Natural killer cell (primary cell): Measurements from ENCODE around the gene C2CD2. TPM values are rescaled to one million over a fixed set of nuclear protein-coding genes. Genes with fewer than 3 reads are reported as not detected.
A peak's percentile ranks its signal among the peaks of the same experiment; 100 is the strongest.

Source experiments
- ATAC-seq, 3 donors: fragments of 150-1000 bp in 2 of 3; fragments of 200-7000 bp in 1 of 3; cut with Tn5 transposase; 1 replicate in 1 of 3; 2 replicates in 2 of 3; pipeline ENCODE4 v1.10.0; 2021; ENCODE audit warnings: mild to moderate bottlenecking in 2 of 3, moderate library complexity in 2 of 3
- DNase-seq, 2 donors: peaks; one replicate each; pipeline versions ENCODE4 v3.0.0 to v3.0.0-alpha.2; 2013 to 2021; ENCODE audit warnings: mixed read lengths in 1 of 2
- H3K27ac ChIP-seq: one replicate; pipeline ENCODE4 v1.5.1; 2013; ENCODE audit warnings: mild to moderate bottlenecking, low read length
- H3K27me3 ChIP-seq: one replicate; pipeline ENCODE4 v1.6.1; 2013; ENCODE audit warnings: low read length; ENCODE audit not compliant: control insufficient read depth, insufficient read depth
- H3K36me3 ChIP-seq: one replicate; pipeline ENCODE4 v1.6.1; 2013; ENCODE audit warnings: low read length; ENCODE audit not compliant: control insufficient read depth, insufficient read depth
- H3K4me1 ChIP-seq: one replicate; pipeline ENCODE4 v1.6.1; 2013; ENCODE audit warnings: low read length; ENCODE audit not compliant: control insufficient read depth, insufficient read depth
- H3K4me3 ChIP-seq: one replicate; pipeline ENCODE4 v1.5.1; 2013; ENCODE audit warnings: low read length
- H3K9me3 ChIP-seq: one replicate; pipeline ENCODE4 v1.6.1; 2013; ENCODE audit warnings: low read length; ENCODE audit not compliant: control insufficient read depth, insufficient read depth
- H3K27ac Mint-ChIP-seq, 2 donors: one replicate each; pipeline ENCODE4 v1.8.0; 2022; ENCODE audit warnings: mild to moderate bottlenecking in 2 of 2, mixed read lengths in 2 of 2, moderate library complexity in 1 of 2
- H3K27me3 Mint-ChIP-seq, 2 donors: one replicate each; pipeline ENCODE4 v1.8.0; 2022; ENCODE audit warnings: low read depth in 2 of 2, mixed read lengths in 2 of 2
- H3K36me3 Mint-ChIP-seq: one replicate; pipeline ENCODE4 v1.8.0; 2022; ENCODE audit warnings: mixed read lengths
- H3K4me1 Mint-ChIP-seq, 2 donors: one replicate each; pipeline ENCODE4 v1.8.0; 2022; ENCODE audit warnings: mixed read lengths in 2 of 2
- H3K4me3 Mint-ChIP-seq: one replicate; pipeline ENCODE4 v1.8.0; 2022; ENCODE audit warnings: mild to moderate bottlenecking, moderate library complexity, mixed read lengths
- H3K9me3 Mint-ChIP-seq, 2 donors: one replicate each; pipeline ENCODE4 v1.8.0; 2022; ENCODE audit warnings: mixed read lengths in 2 of 2
- WGBS: methylation state at CpG from one replicate; pipeline ENCODE4 v1.1.7; 2013; ENCODE audit warnings: missing lambda C conversion rate; ENCODE audit not compliant: insufficient coverage; 5-methylcytosine and 5-hydroxymethylcytosine counted together
- intact Hi-C: fragments of 100-400 bp; cut with micrococcal nuclease; formaldehyde crosslinking; loops from one replicate; pipeline ENCODE4 v1.14.2; 2022
- total RNA-seq, 4 donors: library from RNA; stranded (reverse); fragments of 120-200 nt in 1 of 4; gene quantifications; one replicate each; pipeline versions ENCODE4 v1.2.3 to v1.2.4, GENCODE V29; 2013 to 2022
- TF ChIP-seq, protein P1 (sequence below): fragments of 200-600 bp; IDR thresholded peaks from one replicate; pipeline ENCODE4 v1.8.0; 2022; ENCODE audit warnings: antibody characterized with exemption

The C2CD2 gene
- total RNA-seq, 3 donors from 2014 or later (not counting 1 experiment from before 2014, with no cell fraction given): 2.1 to 10.1 (median 8.9) TPM

DNA sequence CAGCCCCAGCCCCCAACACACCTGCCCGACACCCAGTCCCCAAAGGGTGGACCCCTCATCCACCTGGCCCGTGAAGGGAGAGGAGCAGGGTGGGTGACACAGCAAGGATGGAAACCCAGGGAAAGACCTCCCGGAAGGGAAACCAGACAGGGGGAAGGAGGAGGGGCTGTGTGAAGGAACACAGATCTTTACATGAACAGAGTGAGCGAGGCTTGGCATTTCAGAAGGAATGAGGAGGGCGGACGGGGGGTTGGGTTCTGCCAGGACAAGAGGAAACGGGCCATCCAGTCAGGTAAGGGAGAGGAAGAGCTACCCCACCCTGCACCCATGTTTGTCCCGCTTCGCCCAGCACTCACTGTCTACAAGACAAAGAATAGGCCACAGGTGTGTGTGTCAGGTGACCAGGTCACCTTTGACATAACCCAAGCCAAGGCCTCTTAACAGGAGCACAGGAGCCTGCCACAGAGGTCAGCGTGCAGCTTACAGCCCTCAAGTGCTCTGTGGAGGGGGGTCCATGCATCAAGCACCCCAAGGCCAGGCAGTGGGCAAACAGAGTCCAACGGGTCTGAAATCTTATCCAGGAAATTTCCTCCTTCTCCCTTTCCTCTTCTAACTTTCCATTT is 56.7 kb downstream of the C2CD2 start:
- Histone ChIP-seq H3K27ac (no peak overlapping the region), H3K4me1 (peaks cover 20% of the 10 kb centered on the region)

DNA sequence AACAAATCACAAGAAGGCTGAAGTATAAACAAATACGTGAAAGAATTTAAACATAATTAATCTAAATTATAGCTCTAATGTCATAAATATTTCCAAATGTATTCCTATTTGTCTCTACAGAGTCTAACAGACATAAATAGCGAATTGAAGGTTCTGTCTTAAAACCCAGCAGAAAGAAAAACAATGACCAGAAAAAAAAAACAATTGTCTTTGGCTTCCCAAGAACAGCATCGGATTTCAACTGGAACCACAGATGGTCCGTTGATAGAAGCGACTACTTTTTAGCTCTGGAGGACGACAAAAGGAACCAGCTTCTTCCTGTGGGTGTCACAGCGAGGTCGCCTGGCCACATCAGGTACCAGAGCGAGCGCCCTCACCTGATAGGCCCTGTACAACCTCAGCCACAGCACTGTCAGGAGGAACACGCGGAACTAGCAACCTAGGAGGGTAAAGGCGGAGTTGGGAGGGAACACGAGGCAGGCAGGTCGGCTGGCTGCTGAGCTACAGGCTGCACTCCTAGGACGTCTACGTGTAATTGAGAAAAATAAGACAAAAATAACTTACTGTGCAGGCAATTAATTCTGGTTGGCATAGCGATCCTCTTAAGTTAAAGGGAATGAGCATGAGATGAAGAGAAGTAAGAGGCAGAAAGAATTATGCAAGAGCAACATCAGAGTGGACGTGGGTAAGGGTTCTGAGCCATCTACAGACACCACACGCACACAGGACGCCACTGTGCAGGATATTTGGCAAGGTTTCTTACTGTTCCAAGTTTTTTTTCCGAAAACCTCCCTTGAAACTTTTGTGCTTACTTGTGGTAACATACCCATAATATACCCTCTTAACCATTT is 58.0 kb downstream of the C2CD2 start:
- Mint-ChIP-seq H3K36me3 (peaks cover 2% of the 10 kb centered on the region), H3K27ac (no peak overlapping the region), H3K27me3 (no peaks in the 10 kb centered on the region), H3K4me1 (peaks cover 12 to 18% of the 10 kb centered on the region in 2 donors), H3K9me3 (no peaks in the 10 kb centered on the region), H3K4me3 (no peak overlapping the region)
- no peaks in the 10 kb centered on the region for H3K27me3 ChIP-seq
- H3K9me3 ChIP-seq: no peaks in the 10 kb centered on the region
- intact Hi-C loops: no loop called here
- H3K4me1 ChIP-seq: peaks cover 20% of the 10 kb centered on the region
- H3K36me3 ChIP-seq: no peaks in the 10 kb centered on the region
- TF ChIP-seq, protein P1, sequence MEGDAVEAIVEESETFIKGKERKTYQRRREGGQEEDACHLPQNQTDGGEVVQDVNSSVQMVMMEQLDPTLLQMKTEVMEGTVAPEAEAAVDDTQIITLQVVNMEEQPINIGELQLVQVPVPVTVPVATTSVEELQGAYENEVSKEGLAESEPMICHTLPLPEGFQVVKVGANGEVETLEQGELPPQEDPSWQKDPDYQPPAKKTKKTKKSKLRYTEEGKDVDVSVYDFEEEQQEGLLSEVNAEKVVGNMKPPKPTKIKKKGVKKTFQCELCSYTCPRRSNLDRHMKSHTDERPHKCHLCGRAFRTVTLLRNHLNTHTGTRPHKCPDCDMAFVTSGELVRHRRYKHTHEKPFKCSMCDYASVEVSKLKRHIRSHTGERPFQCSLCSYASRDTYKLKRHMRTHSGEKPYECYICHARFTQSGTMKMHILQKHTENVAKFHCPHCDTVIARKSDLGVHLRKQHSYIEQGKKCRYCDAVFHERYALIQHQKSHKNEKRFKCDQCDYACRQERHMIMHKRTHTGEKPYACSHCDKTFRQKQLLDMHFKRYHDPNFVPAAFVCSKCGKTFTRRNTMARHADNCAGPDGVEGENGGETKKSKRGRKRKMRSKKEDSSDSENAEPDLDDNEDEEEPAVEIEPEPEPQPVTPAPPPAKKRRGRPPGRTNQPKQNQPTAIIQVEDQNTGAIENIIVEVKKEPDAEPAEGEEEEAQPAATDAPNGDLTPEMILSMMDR: no peak
- no peak overlapping the region for H3K27ac ChIP-seq
- 26% methylated on average over 21 of the region's 22 CpGs for WGBS
- DNase-seq: peak in 1 of 2 donors; percentile 75
- peak; percentile 53 to 69 (median 58) for ATAC-seq
- H3K4me3 ChIP-seq: no peak overlapping the region

More for the DNA sequence above, 56.7 kb downstream of the C2CD2 start:
- H3K36me3 ChIP-seq: peaks cover 3% of the 10 kb centered on the region
- no peak for DNase-seq
- Mint-ChIP-seq H3K27me3 (no peaks in the 10 kb centered on the region), H3K4me3 (no peak overlapping the region), H3K36me3 (peaks cover 9% of the 10 kb centered on the region), H3K9me3 (no peaks in the 10 kb centered on the region), H3K4me1 (peaks cover 12 to 18% of the 10 kb centered on the region in 2 donors), H3K27ac (no peak overlapping the region)
- H3K4me3 ChIP-seq: no peak overlapping the region
- no peak for ATAC-seq
- 91% methylated on average over 10 of the region's 11 CpGs for WGBS
- H3K9me3 ChIP-seq: no peaks in the 10 kb centered on the region
- intact Hi-C loops: no loop called here
- TF ChIP-seq, protein P1: no peak
- no peaks in the 10 kb centered on the region for H3K27me3 ChIP-seq

DNA sequence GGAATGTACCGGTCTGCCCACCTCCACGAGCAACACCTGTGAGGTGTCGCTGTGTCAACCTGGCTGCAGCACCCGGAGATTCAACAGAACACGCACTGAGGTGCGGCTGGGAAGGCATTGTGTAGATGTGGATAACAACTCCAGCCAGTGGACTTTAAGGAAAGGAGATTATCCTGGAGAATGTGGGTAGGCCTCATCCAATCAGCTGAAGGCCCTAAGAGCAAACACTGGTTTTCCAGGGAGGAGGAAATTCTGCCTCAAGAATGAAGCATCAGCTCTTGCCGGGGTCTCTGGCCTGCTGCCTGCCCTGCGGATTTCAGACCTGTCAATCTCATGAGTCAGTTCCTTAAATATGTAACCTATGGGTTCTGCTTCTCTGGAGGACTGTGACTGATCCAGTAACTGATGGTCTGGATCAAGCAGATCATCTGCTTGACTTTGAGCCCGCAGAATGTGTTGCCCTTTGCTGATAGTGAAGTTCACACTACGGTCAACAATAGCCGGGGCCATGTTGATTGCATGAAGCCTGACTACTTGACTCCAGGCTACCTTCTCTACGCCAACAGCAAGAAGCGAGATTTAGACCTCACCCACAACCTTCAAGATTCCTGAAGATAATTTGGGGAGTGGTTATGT is 58.8 kb downstream of the C2CD2 start:
- ATAC-seq (no peak), DNase-seq (no peak)
- Histone ChIP-seq H3K4me3 (no peak overlapping the region), H3K9me3 (no peaks in the 10 kb centered on the region), H3K36me3 (no peaks in the 10 kb centered on the region), H3K27me3 (no peaks in the 10 kb centered on the region), H3K27ac (no peak overlapping the region), H3K4me1 (peaks cover 20% of the 10 kb centered on the region)
- TF ChIP-seq, protein P1: no peak
- intact Hi-C loops: no loop called here
- H3K9me3 Mint-ChIP-seq: no peaks in the 10 kb centered on the region
- no peaks in the 10 kb centered on the region for H3K27me3 Mint-ChIP-seq
- H3K4me1 Mint-ChIP-seq: peaks cover 12 to 18% of the 10 kb centered on the region in 2 donors
- 83% methylated on average over 11 of the region's 13 CpGs for WGBS
- no peaks in the 10 kb centered on the region for H3K36me3 Mint-ChIP-seq
- H3K4me3 Mint-ChIP-seq: no peak overlapping the region
- no peak overlapping the region for H3K27ac Mint-ChIP-seq
